NT2/D1 (cell line): ENCODE measurements around the gene PODN.

ENCODE experiments used
- SUZ12 ChIP-seq: IDR thresholded peaks from 2 replicates; pipeline ENCODE4 v1.6.1; 2011; ENCODE audit not compliant: insufficient read length, insufficient read depth; ENCODE audit errors: extremely low read depth
- YY1 ChIP-seq: IDR thresholded peaks from 2 replicates; pipeline ENCODE4 v1.6.1; 2011; ENCODE audit not compliant: insufficient read length, insufficient read depth
- ZNF274 ChIP-seq: IDR thresholded peaks from 2 replicates; pipeline ENCODE4 v1.6.1; 2011; ENCODE audit warnings: mild to moderate bottlenecking, low read depth, low read length

DNA sequence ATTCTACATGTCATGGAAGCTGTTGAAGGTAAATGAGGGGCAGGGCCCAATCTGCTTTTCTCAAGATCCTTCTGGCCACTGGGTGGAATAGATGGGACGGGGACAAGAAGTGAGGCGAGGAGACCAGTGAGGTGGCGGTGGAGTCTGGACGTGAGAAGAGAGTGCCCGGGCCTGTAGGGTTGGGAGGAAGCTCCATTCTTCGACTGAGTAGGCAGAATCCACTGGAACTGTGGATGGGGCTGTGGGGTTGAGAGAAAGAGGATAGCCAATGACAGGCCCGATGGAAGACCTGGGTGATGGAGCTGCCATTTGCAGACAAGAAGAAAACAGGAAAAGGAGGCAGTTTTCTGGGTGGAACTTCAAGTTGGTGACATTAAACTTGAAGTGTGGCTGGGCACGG is 70.2 kb downstream of the PODN start:
- TF ChIP-seq ZNF274 (no peak), SUZ12 (no peak), YY1 (no peak)
